Mesendoderm (in vitro differentiated cells): ENCODE results near the gene TNFRSF14.
A peak's percentile ranks its signal among the peaks of the same experiment; 100 is the strongest.

Source experiments
- DNase-seq: peaks from one replicate; pipeline ENCODE4 v3.0.0; 2013
- H2AK5ac ChIP-seq: 2 replicates; pipeline ENCODE4 v1.6.1; 2013; ENCODE audit warnings: low read length, inconsistent platforms
- H2BK120ac ChIP-seq: 2 replicates; pipeline ENCODE4 v1.6.1; 2013; ENCODE audit warnings: low read depth, mild to moderate bottlenecking, low read length, moderate library complexity, mixed read lengths
- H2BK15ac ChIP-seq: replicated peaks from 2 replicates; pipeline ENCODE4 v1.6.1; 2013; ENCODE audit warnings: low read depth, mild to moderate bottlenecking, moderate library complexity
- H2BK5ac ChIP-seq: 2 replicates; pipeline ENCODE4 v1.6.1; 2013; ENCODE audit warnings: low read length, inconsistent platforms
- H3K18ac ChIP-seq: 2 replicates; pipeline ENCODE4 v1.6.1; 2013; ENCODE audit warnings: mild to moderate bottlenecking, low read length, mixed read lengths
- H3K23ac ChIP-seq: one replicate; pipeline ENCODE4 v1.6.1; 2013; ENCODE audit warnings: low read length
- H3K27ac ChIP-seq: 2 replicates; pipeline ENCODE4 v1.5.1; 2013; ENCODE audit warnings: low read depth, mild to moderate bottlenecking, inconsistent platforms, low read length, moderate library complexity
- H3K27me3 ChIP-seq: 2 replicates; pipeline ENCODE4 v1.6.1; 2013; ENCODE audit warnings: low read length, control low read depth, mild to moderate bottlenecking, inconsistent platforms; ENCODE audit not compliant: insufficient read depth, poor library complexity
- H3K36me3 ChIP-seq: 2 replicates; pipeline ENCODE4 v1.6.1; 2013; ENCODE audit warnings: low read length, inconsistent platforms; ENCODE audit not compliant: control insufficient read depth, insufficient read depth
- H3K4ac ChIP-seq: one replicate; pipeline ENCODE4 v1.6.1; 2013; ENCODE audit warnings: low read depth, mild to moderate bottlenecking, low read length, moderate library complexity
- H3K4me1 ChIP-seq: 2 replicates; pipeline ENCODE4 v1.6.1; 2013; ENCODE audit warnings: low read depth, low read length, inconsistent platforms; ENCODE audit not compliant: control insufficient read depth
- H3K4me2 ChIP-seq: 2 replicates; pipeline ENCODE4 v1.6.1; 2013; ENCODE audit warnings: low read length
- H3K4me3 ChIP-seq: 2 replicates; pipeline ENCODE4 v1.5.1; 2013; ENCODE audit warnings: mild to moderate bottlenecking, low read length
- H3K56ac ChIP-seq: one replicate; pipeline ENCODE4 v1.6.1; 2013; ENCODE audit warnings: low read length
- H3K79me1 ChIP-seq: 2 replicates; pipeline ENCODE4 v1.6.1; 2013; ENCODE audit warnings: low read length, inconsistent platforms
- H3K79me2 ChIP-seq: 2 replicates; pipeline ENCODE4 v1.6.1; 2013; ENCODE audit warnings: mild to moderate bottlenecking, low read length; ENCODE audit not compliant: control insufficient read depth, insufficient read depth
- H3K9ac ChIP-seq: 2 replicates; pipeline ENCODE4 v1.6.1; 2013; ENCODE audit warnings: low read length, inconsistent platforms
- H4K5ac ChIP-seq: one replicate; pipeline ENCODE4 v1.6.1; 2013; ENCODE audit warnings: low read length
- H4K8ac ChIP-seq: one replicate; pipeline ENCODE4 v1.6.1; 2013; ENCODE audit warnings: low read depth, mild to moderate bottlenecking, control low read depth, low read length, moderate library complexity
- WGBS: extraction: QIAGEN DNeasy Blood & Tissue Kit; methylation state at CpG from one replicate; pipeline ENCODE4 v1.1.7; 2013; ENCODE audit warnings: low lambda C conversion rate, missing lambda C conversion rate; ENCODE audit not compliant: insufficient coverage; ENCODE audit errors: extremely low coverage; 5-methylcytosine and 5-hydroxymethylcytosine counted together

The TNFRSF14 gene

GRCh38 chr1:2542246-2542915, 13.8 kb upstream of the TNFRSF14 start:
- Histone ChIP-seq H3K4me1 (no peaks in the 10 kb centered on the region), H3K23ac (no peak overlapping the region), H4K5ac (no peak overlapping the region), H3K79me2 (no peaks in the 10 kb centered on the region), H3K27me3 (no peaks in the 10 kb centered on the region), H2AK5ac (no peak overlapping the region), H2BK15ac (no peak overlapping the region), H3K4ac (no peak overlapping the region), H4K8ac (no peak overlapping the region), H3K79me1 (no peaks in the 10 kb centered on the region), H3K4me3 (no peak overlapping the region), H3K4me2 (no peak overlapping the region), H3K18ac (no peak overlapping the region), H2BK120ac (no peak overlapping the region), H2BK5ac (no peak overlapping the region), H3K9ac (no peak overlapping the region), H3K36me3 (no peaks in the 10 kb centered on the region), H3K56ac (no peak overlapping the region), H3K27ac (no peak overlapping the region)
- no peak for DNase-seq
- no CpG with 5 or more reads among the region's 11 CpGs for WGBS

GRCh38 chr1:2543543-2544092, 12.6 kb upstream of the TNFRSF14 start:
- H4K5ac ChIP-seq = no peak overlapping the region
- H3K4me1 ChIP-seq = no peaks in the 10 kb centered on the region
- H3K79me1 ChIP-seq = no peaks in the 10 kb centered on the region
- no peak overlapping the region for H3K18ac ChIP-seq
- no peak overlapping the region for H3K23ac ChIP-seq
- no peaks in the 10 kb centered on the region for H3K27me3 ChIP-seq
- H3K36me3 ChIP-seq = no peaks in the 10 kb centered on the region
- no CpG with 5 or more reads among the region's 26 CpGs for WGBS
- peak overlapping the region; percentile 27 for H3K9ac ChIP-seq
- no peak for DNase-seq
- H2BK120ac ChIP-seq = no peak overlapping the region
- no peak overlapping the region for H2AK5ac ChIP-seq
- no peak overlapping the region for H2BK5ac ChIP-seq
- H3K4ac ChIP-seq = no peak overlapping the region
- no peak overlapping the region for H3K4me3 ChIP-seq
- H2BK15ac ChIP-seq = no peak overlapping the region
- peak overlapping the region; percentile 64 for H3K56ac ChIP-seq
- H3K27ac ChIP-seq = no peak overlapping the region
- no peaks in the 10 kb centered on the region for H3K79me2 ChIP-seq
- H4K8ac ChIP-seq = no peak overlapping the region
- no peak overlapping the region for H3K4me2 ChIP-seq

- Histone ChIP-seq H3K9ac (peak overlapping the region; percentile 27), H2AK5ac (no peak overlapping the region), H3K18ac (no peak overlapping the region), H2BK15ac (no peak overlapping the region), H3K4ac (no peak overlapping the region), H3K79me2 (no peaks in the 10 kb centered on the region), H4K5ac (no peak overlapping the region), H4K8ac (no peak overlapping the region), H3K4me3 (no peak overlapping the region), H2BK5ac (no peak overlapping the region), H3K27me3 (no peaks in the 10 kb centered on the region), H3K27ac (no peak overlapping the region), H2BK120ac (no peak overlapping the region), H3K56ac (peak overlapping the region; percentile 64), H3K36me3 (no peaks in the 10 kb centered on the region), H3K4me2 (no peak overlapping the region), H3K79me1 (no peaks in the 10 kb centered on the region), H3K4me1 (no peaks in the 10 kb centered on the region), H3K23ac (no peak overlapping the region)
- no CpG with 5 or more reads among the region's 26 CpGs for WGBS
- no peak for DNase-seq
Measured at GRCh38 chr1:2544093-2544874, 11.9 kb upstream of the TNFRSF14 start.

GRCh38 chr1:2544875-2545640, 11.1 kb upstream of the TNFRSF14 start:
- H2BK15ac ChIP-seq = no peak overlapping the region
- no peak overlapping the region for H4K8ac ChIP-seq
- H2BK5ac ChIP-seq = no peak overlapping the region
- H3K56ac ChIP-seq = peak overlapping the region; percentile 11
- no peaks in the 10 kb centered on the region for H3K27me3 ChIP-seq
- no peak overlapping the region for H2BK120ac ChIP-seq
- peak overlapping the region; percentile 22 for H3K27ac ChIP-seq
- no peaks in the 10 kb centered on the region for H3K4me1 ChIP-seq
- H4K5ac ChIP-seq = no peak overlapping the region
- no peak for DNase-seq
- H3K79me1 ChIP-seq = no peaks in the 10 kb centered on the region
- H3K18ac ChIP-seq = no peak overlapping the region
- H3K79me2 ChIP-seq = no peaks in the 10 kb centered on the region
- no peak overlapping the region for H3K4me3 ChIP-seq
- no peak overlapping the region for H3K4me2 ChIP-seq
- H3K36me3 ChIP-seq = no peaks in the 10 kb centered on the region
- no peak overlapping the region for H3K9ac ChIP-seq
- H3K4ac ChIP-seq = no peak overlapping the region
- no peak overlapping the region for H3K23ac ChIP-seq
- WGBS = no CpG with 5 or more reads among the region's 19 CpGs
- no peak overlapping the region for H2AK5ac ChIP-seq

- Histone ChIP-seq H3K4me3 (peak overlapping the region; percentile 44), H2BK120ac (no peak overlapping the region), H3K27me3 (no peaks in the 10 kb centered on the region), H2BK5ac (no peak overlapping the region), H3K4ac (peak overlapping the region; percentile 10), H3K4me1 (no peaks in the 10 kb centered on the region), H4K8ac (no peak overlapping the region), H3K36me3 (no peaks in the 10 kb centered on the region), H2BK15ac (no peak overlapping the region), H3K4me2 (peak overlapping the region; percentile 68), H2AK5ac (no peak overlapping the region), H3K9ac (peak overlapping the region; percentile 72), H3K18ac (peak overlapping the region; percentile 69), H3K23ac (no peak overlapping the region), H3K79me2 (no peaks in the 10 kb centered on the region), H4K5ac (no peak overlapping the region), H3K27ac (peak overlapping the region; percentile 62), H3K79me1 (no peaks in the 10 kb centered on the region), H3K56ac (peak overlapping the region; percentile 85)
- no CpG with 5 or more reads among the region's 43 CpGs for WGBS
- peak; percentile 96 for DNase-seq
Measured at GRCh38 chr1:2545754-2546514, 10.2 kb upstream of the TNFRSF14 start.
